T-cell (primary cell): ENCODE results near the gene NLRP9. TPM values are rescaled to one million over a fixed set of nuclear protein-coding genes. Genes with fewer than 3 reads are reported as not detected.
A peak's percentile ranks its signal among the peaks of the same experiment; 100 is the strongest.

Source experiments
- ATAC-seq, 4 experiments: fragments of 200-7000 bp in 3 of 4; fragments of 150-1000 bp in 1 of 4; cut with Tn5 transposase; replicated peaks in 1 of 4; 1 replicate in 3 of 4; 2 replicates in 1 of 4; pipeline ENCODE4 v1.10.0; 2021; ENCODE audit warnings: moderate library complexity in 3 of 4, mild to moderate bottlenecking in 2 of 4, moderate number of reproducible peaks in 1 of 4
- CTCF ChIA-PET, 2 donors: fragments of 300-600 bp; sonication (Branson Sonifier 250); formaldehyde crosslinking; loops; one replicate each; lab custom pipeline; 2022; ENCODE audit warnings: antibody characterized with exemption in 2 of 2; lab: Charles Lee
- POLR2A ChIA-PET, 2 donors: fragments of 300-600 bp; sonication (Branson Sonifier 250); formaldehyde crosslinking; loops; one replicate each; lab custom pipeline; 2022; ENCODE audit warnings: antibody characterized with exemption in 2 of 2; lab: Charles Lee
- DNase-seq, 35 experiments: peaks; one replicate each; pipeline versions ENCODE4 v3.0.0 to v3.0.0-alpha.2; 2013 to 2023
- H3K27ac ChIP-seq: one replicate; pipeline ENCODE4 v1.5.1; 2013; ENCODE audit warnings: low read length
- H3K27me3 ChIP-seq, 2 experiments: replicated peaks in 1 of 2; 1 replicate in 1 of 2; 2 replicates in 1 of 2; pipeline versions ENCODE4 v1.6.1 to v1.7.0; 2013; ENCODE audit warnings: low read length in 1 of 2, mixed read lengths in 1 of 2; ENCODE audit not compliant: control insufficient read depth in 2 of 2, insufficient read depth in 2 of 2; ENCODE audit errors: extremely low read depth in 1 of 2
- H3K36me3 ChIP-seq, 2 donors: 1 replicate in 1 of 2; 2 replicates in 1 of 2; pipeline versions ENCODE4 v1.6.1 to v1.7.0; 2013; ENCODE audit warnings: low read length in 1 of 2; ENCODE audit not compliant: control insufficient read depth in 2 of 2, insufficient read depth in 1 of 2; ENCODE audit errors: extremely low read depth in 1 of 2
- H3K4me1 ChIP-seq, 2 experiments: 1 replicate in 1 of 2; 2 replicates in 1 of 2; pipeline versions ENCODE4 v1.6.1 to v1.7.0; 2013; ENCODE audit warnings: low read length in 2 of 2, mixed read lengths in 1 of 2; ENCODE audit not compliant: insufficient read depth in 2 of 2, control insufficient read depth in 1 of 2; ENCODE audit errors: extremely low read depth in 1 of 2
- H3K4me3 ChIP-seq, 2 donors: 1 replicate in 1 of 2; 2 replicates in 1 of 2; pipeline versions ENCODE4 v1.5.1 to v1.7.0; 2013; ENCODE audit warnings: mild to moderate bottlenecking in 2 of 2, low read length in 1 of 2, moderate library complexity in 1 of 2; ENCODE audit not compliant: control insufficient read depth in 1 of 2; ENCODE audit errors: extremely low read depth in 1 of 2
- H3K9me3 ChIP-seq: 2 replicates; pipeline ENCODE4 v1.7.0; 2013
- H3K27ac Mint-ChIP-seq, 2 donors: one replicate each; pipeline ENCODE4 v1.8.0; 2020 to 2021; ENCODE audit warnings: mild to moderate bottlenecking in 2 of 2, mixed read lengths in 2 of 2
- H3K27me3 Mint-ChIP-seq, 2 donors: one replicate each; pipeline ENCODE4 v1.8.0; 2021 to 2022; ENCODE audit warnings: mixed read lengths in 2 of 2
- H3K36me3 Mint-ChIP-seq: one replicate; pipeline ENCODE4 v1.8.0; 2021; ENCODE audit warnings: mixed read lengths
- H3K4me1 Mint-ChIP-seq, 3 donors: one replicate each; pipeline ENCODE4 v1.8.0; 2020 to 2022; ENCODE audit warnings: mixed read lengths in 3 of 3, mild to moderate bottlenecking in 1 of 3
- H3K4me3 Mint-ChIP-seq, 3 donors: one replicate each; pipeline ENCODE4 v1.8.0; 2020 to 2022; ENCODE audit warnings: mild to moderate bottlenecking in 3 of 3, mixed read lengths in 3 of 3, moderate library complexity in 3 of 3
- H3K9me3 Mint-ChIP-seq, 3 donors: one replicate each; pipeline ENCODE4 v1.8.0; 2020 to 2022; ENCODE audit warnings: mixed read lengths in 3 of 3
- WGBS: methylation state at CpG from one replicate; pipeline ENCODE4 v1.1.5; 2013; ENCODE audit warnings: missing lambda C conversion rate; ENCODE audit not compliant: insufficient coverage; 5-methylcytosine and 5-hydroxymethylcytosine counted together
- total RNA-seq, 35 experiments: library from RNA in 6 of 35; stranded (reverse) in 6 of 35; fragments of 120-200 nt in 1 of 35; gene quantifications; one replicate each; pipeline versions ENCODE4 v1.2.1 to v1.2.4 and lab custom pipeline; 2013 to 2026

NLRP9 gene
- total RNA-seq, 5 donors from 2014 or later (not counting 1 experiment from before 2014, with no cell fraction given), result not detected

- ChIA-PET POLR2A (no interaction called here), CTCF (no interaction called here)
- H3K27ac Mint-ChIP-seq, result no peak overlapping the region
Observed at GRCh38 chr19:55711719-55712118, 26.5 kb downstream of the NLRP9 start.

GRCh38 chr19:55705972-55706371, 32.2 kb downstream of the NLRP9 start:
- Histone ChIP-seq H3K27ac (no peak overlapping the region), H3K27me3 (no peaks in the 10 kb centered on the region), H3K4me1 (peaks cover 0 to 8% of the 10 kb centered on the region in 2 experiments), H3K4me3 (no peak overlapping the region), H3K36me3 (peaks cover 3 to 5% of the 10 kb centered on the region in 2 donors), H3K9me3 (no peaks in the 10 kb centered on the region)
- ATAC-seq (no peak), DNase-seq (no peak)
- no peaks in the 10 kb centered on the region for H3K9me3 Mint-ChIP-seq
- ChIA-PET POLR2A (no interaction called here), CTCF (no interaction called here)
- H3K36me3 Mint-ChIP-seq, result peaks cover 14% of the 10 kb centered on the region
- peaks cover 4 to 6% (median 5%) of the 10 kb centered on the region in 3 donors for H3K4me1 Mint-ChIP-seq
- no peak overlapping the region for H3K4me3 Mint-ChIP-seq
- H3K27ac Mint-ChIP-seq, result no peak overlapping the region
- 100% methylated on average over 2 of the region's 3 CpGs for WGBS
- no peaks in the 10 kb centered on the region for H3K27me3 Mint-ChIP-seq

More at GRCh38 chr19:55711719-55712118, 26.5 kb downstream of the NLRP9 start:
- ATAC-seq, result no peak
- WGBS, result 86% methylated on average over 17 of the region's 18 CpGs
- Histone ChIP-seq H3K4me3 (no peak overlapping the region), H3K9me3 (no peaks in the 10 kb centered on the region), H3K36me3 (no peaks in the 10 kb centered on the region), H3K27me3 (peaks cover 2 to 24% of the 10 kb centered on the region in 2 experiments), H3K27ac (no peak overlapping the region), H3K4me1 (no peaks in the 10 kb centered on the region)
- H3K36me3 Mint-ChIP-seq, result no peaks in the 10 kb centered on the region
- DNase-seq, result no peak
- H3K4me3 Mint-ChIP-seq, result no peak overlapping the region
- no peaks in the 10 kb centered on the region for H3K9me3 Mint-ChIP-seq
- H3K4me1 Mint-ChIP-seq, result peaks cover 0 to 5% (median 0%) of the 10 kb centered on the region in 3 donors
- peaks cover 3 to 6% of the 10 kb centered on the region in 2 donors for H3K27me3 Mint-ChIP-seq

GRCh38 chr19:55704494-55705245, 33.5 kb downstream of the NLRP9 start:
- no peak overlapping the region for H3K4me3 Mint-ChIP-seq
- no peak overlapping the region for H3K27ac Mint-ChIP-seq
- no peaks in the 10 kb centered on the region for H3K9me3 ChIP-seq
- no peaks in the 10 kb centered on the region for H3K27me3 Mint-ChIP-seq
- 94% methylated on average over 14 of the region's 15 CpGs for WGBS
- ATAC-seq (peak in 2 of 4 experiments; percentile 17 to 23), DNase-seq (no peak)
- peaks cover 0 to 8% of the 10 kb centered on the region in 2 experiments for H3K4me1 ChIP-seq
- H3K27ac ChIP-seq, result no peak overlapping the region
- peaks cover 4 to 6% (median 5%) of the 10 kb centered on the region in 3 donors for H3K4me1 Mint-ChIP-seq
- H3K36me3 ChIP-seq, result peaks cover 5 to 7% of the 10 kb centered on the region in 2 donors
- H3K36me3 Mint-ChIP-seq, result peaks cover 14% of the 10 kb centered on the region
- no peak overlapping the region for H3K4me3 ChIP-seq
- no peaks in the 10 kb centered on the region for H3K27me3 ChIP-seq
- no peaks in the 10 kb centered on the region for H3K9me3 Mint-ChIP-seq
- CTCF ChIA-PET, result no interaction called here
- POLR2A ChIA-PET, result no interaction called here

- Histone ChIP-seq H3K27ac (no peak overlapping the region), H3K4me1 (peaks cover 0 to 8% of the 10 kb centered on the region in 2 experiments), H3K36me3 (peaks cover 7 to 8% of the 10 kb centered on the region in 2 donors), H3K9me3 (no peaks in the 10 kb centered on the region), H3K4me3 (no peak overlapping the region), H3K27me3 (no peaks in the 10 kb centered on the region)
- H3K27me3 Mint-ChIP-seq, result no peaks in the 10 kb centered on the region
- DNase-seq, result peak in 20 of 35 experiments; percentile 9 to 57 (median 26)
- CTCF ChIA-PET, result no interaction called here
- ATAC-seq, result peak; percentile 48 to 68 (median 53)
- H3K36me3 Mint-ChIP-seq, result peaks cover 17% of the 10 kb centered on the region
- POLR2A ChIA-PET, result no interaction called here
- peaks cover 4 to 6% (median 5%) of the 10 kb centered on the region in 3 donors for H3K4me1 Mint-ChIP-seq
- H3K27ac Mint-ChIP-seq, result no peak overlapping the region
- H3K9me3 Mint-ChIP-seq, result no peaks in the 10 kb centered on the region
- WGBS, result 61% methylated on average over 33 of the region's 38 CpGs
- H3K4me3 Mint-ChIP-seq, result no peak overlapping the region
Observed at GRCh38 chr19:55703790-55704215, 34.4 kb downstream of the NLRP9 start.

DNA sequence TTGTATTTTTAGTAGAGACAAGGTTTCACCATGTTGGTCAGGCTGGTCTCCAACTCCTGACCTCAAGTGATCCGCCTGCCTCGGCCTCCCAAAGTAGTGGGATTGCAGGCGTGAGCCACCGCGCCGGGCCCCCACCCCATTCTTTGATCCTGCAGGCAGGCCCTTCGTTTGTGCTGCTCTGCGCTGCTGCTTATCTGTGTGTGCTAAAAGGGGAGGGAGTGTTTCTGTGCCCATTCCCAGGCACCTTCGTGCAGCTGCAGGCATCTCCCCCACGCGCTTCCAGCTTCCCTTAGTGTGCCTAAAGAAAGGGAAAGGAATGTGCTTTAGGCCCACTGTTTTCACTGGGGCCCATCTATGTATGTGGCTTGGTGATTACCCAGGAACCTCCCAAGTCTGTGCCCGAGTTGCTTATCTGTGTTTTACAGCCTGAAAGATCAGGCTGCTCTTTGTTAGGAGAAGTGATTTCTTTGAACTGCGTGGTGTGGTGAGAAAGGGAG, 36.0 kb downstream of the NLRP9 start:
- Histone ChIP-seq H3K27me3 (no peaks in the 10 kb centered on the region), H3K36me3 (peaks cover 12 to 13% of the 10 kb centered on the region in 2 donors), H3K4me1 (peaks cover 0 to 8% of the 10 kb centered on the region in 2 experiments), H3K4me3 (no peak overlapping the region), H3K27ac (no peak overlapping the region), H3K9me3 (no peaks in the 10 kb centered on the region)
- Mint-ChIP-seq H3K27ac (peak overlapping the region in 1 of 2 donors; percentile 19), H3K27me3 (no peaks in the 10 kb centered on the region), H3K36me3 (peaks cover 27% of the 10 kb centered on the region), H3K4me3 (no peak overlapping the region), H3K4me1 (peaks cover 4 to 6% (median 5%) of the 10 kb centered on the region in 3 donors), H3K9me3 (no peaks in the 10 kb centered on the region)
- CTCF ChIA-PET, result no interaction called here
- no peak for DNase-seq
- POLR2A ChIA-PET, result no interaction called here
- no peak for ATAC-seq
- WGBS, result 92% methylated on average over 11 of the region's 13 CpGs

DNA sequence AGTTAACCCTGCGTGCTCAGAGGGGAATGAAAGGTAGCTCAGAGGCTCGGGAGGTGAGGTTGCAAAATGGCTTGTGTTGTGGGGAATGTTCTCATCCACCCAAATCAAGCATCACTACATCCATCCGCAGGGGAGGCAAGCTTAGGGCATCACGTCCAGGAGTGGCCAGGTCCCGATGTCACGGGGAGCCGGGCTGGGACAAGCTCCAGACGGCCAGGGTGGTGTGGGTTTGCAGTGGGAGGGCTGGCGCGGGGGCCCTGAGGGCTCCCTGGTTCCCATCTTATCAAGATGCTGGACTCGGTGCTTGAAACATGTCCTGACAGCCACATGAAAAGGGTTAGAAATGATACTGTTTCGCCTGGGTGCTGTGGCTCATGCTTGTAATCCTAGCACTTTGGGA, 37.4 kb downstream of the NLRP9 start:
- ATAC-seq, result no peak
- H3K27me3 ChIP-seq, result no peaks in the 10 kb centered on the region
- H3K27ac ChIP-seq, result no peak overlapping the region
- Mint-ChIP-seq H3K36me3 (peaks cover 28% of the 10 kb centered on the region), H3K27me3 (no peaks in the 10 kb centered on the region), H3K4me1 (peaks cover 4 to 6% (median 5%) of the 10 kb centered on the region in 3 donors), H3K27ac (no peak overlapping the region), H3K4me3 (no peak overlapping the region), H3K9me3 (no peaks in the 10 kb centered on the region)
- CTCF ChIA-PET, result no interaction called here
- no peak overlapping the region for H3K4me3 ChIP-seq
- H3K36me3 ChIP-seq, result peaks cover 14 to 22% of the 10 kb centered on the region in 2 donors
- 100% methylated on average over 10 of the region's 12 CpGs for WGBS
- no peaks in the 10 kb centered on the region for H3K9me3 ChIP-seq
- H3K4me1 ChIP-seq, result peaks cover 0 to 8% of the 10 kb centered on the region in 2 experiments
- POLR2A ChIA-PET, result no interaction called here
- DNase-seq, result no peak
